DND-41 (cell line): ENCODE data around the gene HTT.

Experiments used
- EZH2 ChIP-seq: IDR thresholded peaks from 3 replicates; pipeline ENCODE4 v1.6.1; 2012; ENCODE audit warnings: borderline replicate concordance, low read depth, mild to moderate bottlenecking, moderate library complexity, low read length, inconsistent platforms; ENCODE audit not compliant: severe bottlenecking
- TF ChIP-seq, protein P1 (sequence below): IDR thresholded peaks from 2 replicates; pipeline ENCODE4 v1.5.1; 2012; ENCODE audit warnings: borderline replicate concordance, low read length, moderate library complexity, mild to moderate bottlenecking; ENCODE audit not compliant: poor library complexity, severe bottlenecking; ENCODE audit errors: extremely low read depth

DNA sequence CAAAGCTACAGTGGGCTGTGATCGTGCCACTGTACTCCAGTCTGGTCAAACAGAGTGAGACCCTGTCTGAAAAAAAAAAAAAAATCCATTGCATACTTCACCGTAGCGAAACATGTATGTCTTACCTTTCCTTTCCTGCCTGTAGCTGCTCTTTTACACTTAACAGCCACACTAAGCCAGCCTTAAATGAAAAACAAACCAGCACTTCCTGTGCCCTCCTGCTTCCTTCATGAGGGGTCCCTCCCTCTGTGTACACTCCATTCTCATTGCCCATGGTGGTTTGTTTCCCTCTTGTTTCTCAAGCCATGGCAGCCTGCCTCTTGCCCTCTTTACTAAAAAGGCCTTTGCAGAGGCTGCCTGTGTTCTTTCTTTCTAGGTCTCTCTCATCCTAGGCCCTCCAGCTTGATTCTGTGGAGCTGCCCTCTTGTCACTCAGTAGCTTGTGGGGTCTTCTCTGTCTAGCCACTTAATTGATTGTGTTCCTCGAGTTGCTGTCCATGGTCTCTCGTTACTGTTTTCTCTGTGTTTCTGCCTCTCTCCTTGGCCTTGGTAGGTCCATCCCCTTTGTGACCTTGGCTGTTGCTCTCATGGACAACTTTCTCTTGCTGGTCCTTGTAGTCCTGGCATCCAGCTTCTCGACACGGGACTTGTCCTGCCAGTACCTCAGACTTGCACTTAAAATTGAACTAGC lies 122.3 kb downstream of the HTT start:
- TF ChIP-seq, protein P1, sequence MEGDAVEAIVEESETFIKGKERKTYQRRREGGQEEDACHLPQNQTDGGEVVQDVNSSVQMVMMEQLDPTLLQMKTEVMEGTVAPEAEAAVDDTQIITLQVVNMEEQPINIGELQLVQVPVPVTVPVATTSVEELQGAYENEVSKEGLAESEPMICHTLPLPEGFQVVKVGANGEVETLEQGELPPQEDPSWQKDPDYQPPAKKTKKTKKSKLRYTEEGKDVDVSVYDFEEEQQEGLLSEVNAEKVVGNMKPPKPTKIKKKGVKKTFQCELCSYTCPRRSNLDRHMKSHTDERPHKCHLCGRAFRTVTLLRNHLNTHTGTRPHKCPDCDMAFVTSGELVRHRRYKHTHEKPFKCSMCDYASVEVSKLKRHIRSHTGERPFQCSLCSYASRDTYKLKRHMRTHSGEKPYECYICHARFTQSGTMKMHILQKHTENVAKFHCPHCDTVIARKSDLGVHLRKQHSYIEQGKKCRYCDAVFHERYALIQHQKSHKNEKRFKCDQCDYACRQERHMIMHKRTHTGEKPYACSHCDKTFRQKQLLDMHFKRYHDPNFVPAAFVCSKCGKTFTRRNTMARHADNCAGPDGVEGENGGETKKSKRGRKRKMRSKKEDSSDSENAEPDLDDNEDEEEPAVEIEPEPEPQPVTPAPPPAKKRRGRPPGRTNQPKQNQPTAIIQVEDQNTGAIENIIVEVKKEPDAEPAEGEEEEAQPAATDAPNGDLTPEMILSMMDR, result no peak
- TF ChIP-seq EZH2, result no peak
